Stimulated activated naive CD4-positive, alpha-beta T cell treated with Interleukin-2 at 50 U/mL for 16 hours (primary cell): ENCODE data around the gene ABHD17C.

Experiments
- DNase-seq: peaks from one replicate; lab custom pipeline; 2025; lab: John Stamatoyannopoulos, UW

ABHD17C gene

DNA sequence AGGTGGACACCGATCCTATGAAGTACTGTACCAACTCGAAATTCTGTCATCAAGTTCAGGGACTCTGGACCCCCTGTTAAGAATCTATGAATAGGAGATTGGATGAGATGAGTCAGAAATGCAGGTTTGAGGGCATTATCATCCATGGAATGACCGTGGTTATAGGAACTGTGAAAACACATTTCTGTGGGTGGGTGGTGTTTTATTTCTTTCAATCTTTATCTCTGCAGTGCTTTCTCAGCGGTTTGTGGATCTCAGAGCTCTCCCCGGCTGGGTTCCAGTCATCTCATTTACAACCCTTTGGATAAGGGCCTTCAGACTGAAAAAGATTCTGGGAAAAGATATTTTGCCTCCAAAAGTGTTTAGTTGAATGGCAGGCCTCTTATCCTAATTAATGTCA lies 5.4 kb upstream of the ABHD17C start:
- no peak for DNase-seq

GRCh38 chr15:80691575-80691974 lies 3.5 kb upstream of the ABHD17C start:
- DNase-seq: no peak

GRCh38 chr15:80693682-80694610 lies 1.2 kb upstream of the ABHD17C start:
- no peak for DNase-seq

- peak; percentile 26 for DNase-seq
Measured at GRCh38 chr15:80694611-80695098, 455 bp upstream of the ABHD17C start.

DNA sequence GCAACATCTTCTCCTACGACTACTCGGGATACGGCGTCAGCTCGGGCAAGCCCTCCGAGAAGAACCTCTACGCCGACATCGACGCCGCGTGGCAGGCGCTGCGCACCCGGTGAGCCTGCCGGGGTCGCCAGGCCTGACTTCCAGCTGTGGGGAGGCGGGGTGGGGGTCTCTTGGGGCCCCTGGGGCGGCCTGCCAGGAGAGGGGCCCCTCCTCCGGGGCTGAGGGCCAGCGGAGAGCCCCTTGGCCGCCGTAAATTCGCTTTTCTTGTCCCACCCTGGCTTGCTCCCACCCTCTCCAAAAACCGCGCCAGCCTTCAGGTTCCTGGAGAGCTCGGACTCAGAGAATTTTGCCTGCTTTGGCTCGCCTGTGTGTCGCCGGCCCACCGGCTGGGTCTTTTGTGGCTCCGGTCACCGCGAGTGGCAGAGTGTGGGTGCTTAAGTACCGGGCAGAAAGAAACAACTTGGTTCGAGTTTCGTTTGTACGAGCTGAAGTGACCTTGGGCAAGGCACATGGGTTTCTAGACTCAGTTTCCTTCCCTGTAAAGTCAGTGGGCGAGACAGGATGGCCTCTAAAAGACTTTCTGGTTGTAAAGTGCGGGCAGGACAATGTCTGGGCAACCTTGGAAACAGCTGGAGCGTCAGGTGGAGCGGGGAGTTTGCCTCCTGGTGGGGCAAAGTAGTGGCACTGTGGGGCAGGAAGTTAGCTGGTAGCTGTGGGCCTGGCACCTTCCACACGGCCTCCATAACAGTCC lies 976 bp downstream of the ABHD17C start:
- peak; percentile 5 for DNase-seq

DNA sequence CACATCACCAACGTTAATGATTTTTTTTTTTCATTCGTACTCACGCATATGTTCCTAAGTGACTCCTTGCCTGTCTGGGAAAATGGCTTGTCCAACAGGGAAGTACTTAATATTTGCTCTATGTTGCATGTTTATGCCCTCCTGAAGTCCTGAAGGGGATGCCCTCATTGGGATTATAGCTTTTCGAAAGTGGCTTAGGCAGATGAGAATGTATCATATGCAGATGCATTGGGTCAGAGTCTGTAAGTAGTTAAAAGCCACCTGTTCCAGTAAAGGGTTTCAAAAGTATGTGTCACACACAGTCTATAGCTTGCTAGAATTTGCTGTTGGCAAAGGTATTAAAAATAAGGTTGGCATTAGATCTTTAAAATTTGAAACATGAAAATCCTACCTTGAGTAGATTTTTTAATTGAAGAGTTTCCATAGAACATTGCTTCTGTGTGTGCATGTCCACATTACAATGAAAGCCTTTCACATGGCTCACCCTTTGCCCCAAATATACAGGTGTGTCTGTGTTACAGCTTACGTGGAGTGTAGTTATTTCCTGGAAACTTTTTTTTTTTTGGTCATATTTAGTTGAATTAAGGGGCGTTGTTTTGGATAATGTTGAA lies 2.1 kb downstream of the ABHD17C start:
- DNase-seq: no peak

GRCh38 chr15:80698676-80699075 lies 3.6 kb downstream of the ABHD17C start:
- no peak for DNase-seq

DNA sequence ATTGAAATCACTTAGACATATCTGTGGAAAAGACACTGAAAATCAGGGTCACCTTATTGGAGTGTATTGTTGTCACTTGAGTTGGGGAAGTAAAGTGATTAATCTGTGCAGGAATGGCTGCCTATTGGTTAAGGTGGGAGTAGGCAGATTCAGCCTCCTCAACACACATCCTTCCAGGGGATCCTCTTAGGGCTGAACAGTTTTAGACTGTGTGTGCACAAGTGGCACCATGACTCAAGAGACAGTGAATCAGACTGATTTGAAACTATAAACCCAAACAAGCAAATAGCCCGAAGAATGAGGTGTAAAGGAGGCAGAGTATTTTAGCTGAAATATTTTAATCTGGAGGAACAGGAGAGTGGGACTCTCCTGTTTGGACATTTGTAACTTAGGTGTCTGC lies 4.9 kb downstream of the ABHD17C start:
- no peak for DNase-seq

- no peak for DNase-seq
Measured at GRCh38 chr15:80701676-80702311, 6.7 kb downstream of the ABHD17C start.

DNA sequence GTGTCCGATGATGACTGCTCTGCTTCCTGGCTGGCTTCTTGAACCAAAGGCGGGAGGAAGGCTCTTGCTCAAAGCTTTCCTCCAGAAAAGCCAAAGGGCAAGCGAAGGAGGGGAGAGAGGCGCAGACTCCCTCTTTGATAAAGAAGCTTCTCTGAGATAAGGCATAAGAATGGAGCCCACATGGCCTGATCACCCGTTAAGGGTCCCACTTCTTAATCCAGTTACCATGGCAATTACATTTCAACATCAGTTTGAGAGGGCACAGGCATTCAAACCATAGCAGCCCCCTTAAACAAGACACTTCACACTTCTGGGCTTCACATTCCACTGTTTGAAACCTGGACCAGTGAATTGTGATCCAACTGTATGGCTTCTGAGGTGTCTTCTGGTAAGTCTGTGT lies 8.0 kb downstream of the ABHD17C start:
- DNase-seq: no peak

- DNase-seq: no peak
Measured at GRCh38 chr15:80703965-80704364, 8.9 kb downstream of the ABHD17C start.

GRCh38 chr15:80706161-80706560 lies 11.1 kb downstream of the ABHD17C start:
- no peak for DNase-seq

GRCh38 chr15:80709542-80709941 lies 14.4 kb downstream of the ABHD17C start:
- no peak for DNase-seq

- peak; percentile 1 for DNase-seq
Measured at GRCh38 chr15:80710635-80711554, 15.8 kb downstream of the ABHD17C start.

DNA sequence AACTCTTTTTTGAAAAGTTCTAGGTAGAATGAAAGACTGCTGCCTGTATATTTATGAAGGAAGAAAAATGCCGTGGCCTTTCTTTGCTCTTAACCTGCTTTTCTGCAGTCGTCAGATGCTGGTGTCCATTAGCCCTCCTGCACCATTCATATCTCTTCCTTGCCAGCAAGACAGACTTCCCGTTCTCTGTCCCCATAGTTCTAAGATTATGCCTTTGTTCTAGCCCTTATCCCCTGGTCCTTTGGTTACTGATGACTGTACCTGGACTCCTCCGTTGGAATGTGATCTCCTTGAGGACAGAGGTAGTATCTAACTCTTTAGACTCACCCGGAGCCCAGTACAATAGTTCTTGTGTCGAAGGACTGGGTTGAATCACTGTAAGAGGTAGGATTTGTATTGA lies 16.8 kb downstream of the ABHD17C start:
- DNase-seq: no peak

GRCh38 chr15:80712956-80713355 lies 17.8 kb downstream of the ABHD17C start:
- DNase-seq: no peak

- DNase-seq: no peak
Measured at GRCh38 chr15:80721476-80721875, 26.4 kb downstream of the ABHD17C start.

DNA sequence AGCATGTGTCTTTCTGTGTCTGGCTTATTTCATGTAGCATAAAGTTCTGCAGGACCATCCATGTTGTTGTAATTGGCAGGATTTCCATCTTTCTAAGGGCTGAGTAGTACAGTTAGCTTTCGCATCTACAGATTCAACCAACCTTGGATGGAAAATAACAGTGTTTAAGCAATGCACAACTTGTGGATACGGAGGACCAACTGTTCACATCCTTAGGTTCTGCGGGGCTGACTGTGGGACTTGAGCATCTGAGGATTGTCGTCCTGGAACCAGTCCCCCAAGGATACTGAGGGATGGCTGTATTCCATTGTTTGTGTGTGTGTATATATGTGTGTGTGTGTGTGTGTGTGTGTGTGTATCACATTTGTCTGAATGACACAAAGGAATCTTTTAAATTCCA lies 27.7 kb downstream of the ABHD17C start:
- DNase-seq: no peak

- no peak for DNase-seq
Measured at GRCh38 chr15:80727196-80727595, 32.1 kb downstream of the ABHD17C start.

GRCh38 chr15:80727596-80727995 lies 32.5 kb downstream of the ABHD17C start:
- no peak for DNase-seq

GRCh38 chr15:80730387-80730786 lies 35.3 kb downstream of the ABHD17C start:
- DNase-seq: no peak
